Neural progenitor cell (in vitro differentiated cells): Measurements from ENCODE around the gene KRTAP10-2.

ENCODE experiments used
- EZH2 ChIP-seq: fragments of 200-600 bp; sonication (generic); IDR thresholded peaks from 2 replicates; pipeline ENCODE4 v1.6.1; 2017; ENCODE audit warnings: antibody characterized with exemption, mild to moderate bottlenecking, moderate library complexity
- EZH2phosphoT487 ChIP-seq: fragments of 200-600 bp; sonication (generic); IDR thresholded peaks from 2 replicates; pipeline ENCODE4 v1.6.1; 2017; ENCODE audit warnings: antibody characterized with exemption
- TF ChIP-seq, protein P1 (sequence below): fragments of 200-600 bp; sonication (generic); IDR thresholded peaks from 2 replicates; pipeline ENCODE4 v1.5.1; 2017; ENCODE audit warnings: antibody characterized with exemption, mild to moderate bottlenecking

DNA sequence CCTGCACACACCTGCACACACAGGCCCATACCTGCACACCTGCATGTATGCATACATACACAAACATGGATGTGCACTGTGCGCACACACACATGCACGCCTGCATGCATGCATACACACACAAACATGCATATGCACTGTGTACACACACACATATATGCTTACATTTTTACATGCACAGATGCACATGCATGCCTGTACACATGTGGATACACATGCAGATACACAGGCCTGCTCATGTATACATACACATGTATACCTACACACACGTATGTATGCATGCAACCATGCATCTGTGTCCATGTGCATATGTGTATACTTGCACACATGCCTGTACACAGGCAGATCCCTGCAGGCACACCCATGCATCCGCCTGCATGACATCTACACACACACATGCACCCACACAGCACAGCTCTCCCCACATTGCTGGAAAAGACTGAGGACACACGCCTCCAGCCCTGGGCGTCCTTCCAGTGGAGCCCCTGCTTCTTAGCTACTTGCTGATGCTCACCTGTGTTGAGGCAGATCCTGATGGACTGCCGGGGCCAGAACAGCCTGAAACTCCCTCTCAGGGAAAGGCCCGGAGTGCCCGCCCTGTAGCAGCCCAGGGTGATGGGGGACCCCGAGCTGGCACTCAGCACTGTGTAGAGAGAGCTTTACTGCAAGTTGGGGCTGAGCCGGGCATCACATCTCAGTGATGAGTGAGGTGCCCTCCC, 39.9 kb downstream of the KRTAP10-2 start:
- no peak for TF ChIP-seq EZH2
- TF ChIP-seq, protein P1, sequence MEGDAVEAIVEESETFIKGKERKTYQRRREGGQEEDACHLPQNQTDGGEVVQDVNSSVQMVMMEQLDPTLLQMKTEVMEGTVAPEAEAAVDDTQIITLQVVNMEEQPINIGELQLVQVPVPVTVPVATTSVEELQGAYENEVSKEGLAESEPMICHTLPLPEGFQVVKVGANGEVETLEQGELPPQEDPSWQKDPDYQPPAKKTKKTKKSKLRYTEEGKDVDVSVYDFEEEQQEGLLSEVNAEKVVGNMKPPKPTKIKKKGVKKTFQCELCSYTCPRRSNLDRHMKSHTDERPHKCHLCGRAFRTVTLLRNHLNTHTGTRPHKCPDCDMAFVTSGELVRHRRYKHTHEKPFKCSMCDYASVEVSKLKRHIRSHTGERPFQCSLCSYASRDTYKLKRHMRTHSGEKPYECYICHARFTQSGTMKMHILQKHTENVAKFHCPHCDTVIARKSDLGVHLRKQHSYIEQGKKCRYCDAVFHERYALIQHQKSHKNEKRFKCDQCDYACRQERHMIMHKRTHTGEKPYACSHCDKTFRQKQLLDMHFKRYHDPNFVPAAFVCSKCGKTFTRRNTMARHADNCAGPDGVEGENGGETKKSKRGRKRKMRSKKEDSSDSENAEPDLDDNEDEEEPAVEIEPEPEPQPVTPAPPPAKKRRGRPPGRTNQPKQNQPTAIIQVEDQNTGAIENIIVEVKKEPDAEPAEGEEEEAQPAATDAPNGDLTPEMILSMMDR: no peak
- no peak for TF ChIP-seq EZH2phosphoT487
